HG03280 (cell line): ENCODE results near the gene CYP8B1.
"Not testable (repeated sequence)": the region's sequence is repeated elsewhere in the genome, so short reads cannot be mapped to it uniquely, and the experiment has no call there.

ENCODE experiments used
- ATAC-seq: cut with Tn5 transposase; IDR thresholded peaks from one replicate; pipeline ENCODE4 v1.9.1; 2021; ENCODE audit warnings: mild to moderate bottlenecking, moderate library complexity; ENCODE audit not compliant: unreplicated experiment

Gene CYP8B1

GRCh38 chr3:42886294-42886822, 10.7 kb upstream of the CYP8B1 start:
- no peak for ATAC-seq

- ATAC-seq: no peak
These were observed 8.6 kb upstream of the CYP8B1 start for GRCh38 chr3:42884324-42884723.

GRCh38 chr3:42883251-42883930, 7.7 kb upstream of the CYP8B1 start:
- not testable (repeated sequence) for ATAC-seq

GRCh38 chr3:42880601-42881451, 5.1 kb upstream of the CYP8B1 start:
- peak; percentile 97 for ATAC-seq

- ATAC-seq: no peak
These were observed 4.5 kb upstream of the CYP8B1 start for GRCh38 chr3:42880183-42880582.

GRCh38 chr3:42877881-42878280, 2.2 kb upstream of the CYP8B1 start:
- no peak for ATAC-seq

GRCh38 chr3:42876940-42877720, 1.5 kb upstream of the CYP8B1 start:
- ATAC-seq: no peak

- ATAC-seq: no peak
These were observed 722 bp upstream of the CYP8B1 start for GRCh38 chr3:42876401-42876800.

- no peak for ATAC-seq
These were observed 930 bp downstream of the CYP8B1 start for GRCh38 chr3:42874749-42875148.

GRCh38 chr3:42873221-42873982, 2.3 kb downstream of the CYP8B1 start:
- no peak for ATAC-seq

- ATAC-seq: no peak
These were observed 3.0 kb downstream of the CYP8B1 start for GRCh38 chr3:42872718-42873117.

GRCh38 chr3:42871592-42872196, 4.0 kb downstream of the CYP8B1 start:
- no peak for ATAC-seq

- ATAC-seq: no peak
These were observed 6.8 kb downstream of the CYP8B1 start for GRCh38 chr3:42868841-42869240.

GRCh38 chr3:42867138-42867537, 8.5 kb downstream of the CYP8B1 start:
- no peak for ATAC-seq

- no peak for ATAC-seq
These were observed 10.4 kb downstream of the CYP8B1 start for GRCh38 chr3:42865256-42865655.

- no peak for ATAC-seq
These were observed 11.2 kb downstream of the CYP8B1 start for GRCh38 chr3:42864321-42864950.

GRCh38 chr3:42856544-42856943, 19.1 kb downstream of the CYP8B1 start:
- ATAC-seq: no peak

- no peak for ATAC-seq
These were observed 19.9 kb downstream of the CYP8B1 start for GRCh38 chr3:42855547-42856380.

- ATAC-seq: no peak
These were observed 20.5 kb downstream of the CYP8B1 start for GRCh38 chr3:42855219-42855546.
